GM10248 (cell line): ENCODE measurements around the gene TK2.

Source experiments
- CTCF ChIA-PET: fragments of 300-600 bp; sonication (Branson Sonifier 250); formaldehyde crosslinking; extraction: SDS; loops from one replicate; lab custom pipeline; 2021; ENCODE audit warnings: antibody characterized with exemption; lab: Yijun Ruan, JAX
- POLR2A ChIA-PET: fragments of 350-650 bp; sonication (Branson Sonifier 250); formaldehyde crosslinking; extraction: SDS; loops from one replicate; lab custom pipeline; 2020; ENCODE audit warnings: antibody characterized with exemption; lab: Yijun Ruan, JAX
- DNase-seq: peaks from one replicate; pipeline ENCODE4 v3.0.0; 2012; ENCODE audit errors: extremely low spot score
- CTCF ChIP-seq: IDR thresholded peaks from 2 replicates; pipeline ENCODE4 v1.5.1; 2012; ENCODE audit warnings: mild to moderate bottlenecking, low read depth; ENCODE audit errors: extremely low read depth, missing control alignments, control extremely low read depth

The TK2 gene

GRCh38 chr16:66495440-66495839 is 54.5 kb downstream of the TK2 start:
- ChIA-PET CTCF (interaction anchor here (0.7 to 1.2 kb wide), 2 partner anchors 12 to 18 kb away, joined by 3 read pairs; no protein-coding TSS in a partner anchor), POLR2A (no interaction called here)
- DNase-seq: no peak
- TF ChIP-seq CTCF: no peak

- no peak for DNase-seq
- no peak for TF ChIP-seq CTCF
- ChIA-PET CTCF (interaction anchor here (1.2 kb wide), 1 partner anchor 18 kb away, joined by 3 read pairs; no protein-coding TSS in a partner anchor), POLR2A (no interaction called here)
These were observed 55.0 kb downstream of the TK2 start for GRCh38 chr16:66494916-66495315.

GRCh38 chr16:66493490-66494401 is 56.2 kb downstream of the TK2 start:
- CTCF ChIA-PET: no interaction called here

GRCh38 chr16:66491716-66492064 is 58.2 kb downstream of the TK2 start:
- DNase-seq: no peak
- TF ChIP-seq CTCF: no peak
- POLR2A ChIA-PET: no interaction called here
- CTCF ChIA-PET: interaction anchor here (1.2 to 2.3 kb wide), 4 partner anchors 18 to 159 kb away, joined by 3 to 5 read pairs (median 4); no protein-coding TSS in a partner anchor

More at GRCh38 chr16:66493490-66494401, 56.2 kb downstream of the TK2 start:
- POLR2A ChIA-PET: no interaction called here
- no peak for TF ChIP-seq CTCF
- no peak for DNase-seq

GRCh38 chr16:66490774-66491715 is 58.9 kb downstream of the TK2 start:
- no peak for TF ChIP-seq CTCF
- POLR2A ChIA-PET: interaction anchor here (0.6 kb wide), 1 partner anchor 98 kb away, joined by 9 read pairs; no protein-coding TSS in a partner anchor
- DNase-seq: no peak
- CTCF ChIA-PET: interaction anchor here (1.1 to 2.3 kb wide), 4 partner anchors 12 to 85 kb away, joined by 3 to 5 read pairs (median 3); no protein-coding TSS in a partner anchor

GRCh38 chr16:66489818-66490217 is 60.1 kb downstream of the TK2 start:
- no peak for TF ChIP-seq CTCF
- POLR2A ChIA-PET: no interaction called here
- no peak for DNase-seq
- CTCF ChIA-PET: interaction anchor here (2.3 kb wide), 1 partner anchor 32 kb away, joined by 5 read pairs; no protein-coding TSS in a partner anchor
